ENCODE results near the gene PSMD1.

Gene PSMD1

DNA sequence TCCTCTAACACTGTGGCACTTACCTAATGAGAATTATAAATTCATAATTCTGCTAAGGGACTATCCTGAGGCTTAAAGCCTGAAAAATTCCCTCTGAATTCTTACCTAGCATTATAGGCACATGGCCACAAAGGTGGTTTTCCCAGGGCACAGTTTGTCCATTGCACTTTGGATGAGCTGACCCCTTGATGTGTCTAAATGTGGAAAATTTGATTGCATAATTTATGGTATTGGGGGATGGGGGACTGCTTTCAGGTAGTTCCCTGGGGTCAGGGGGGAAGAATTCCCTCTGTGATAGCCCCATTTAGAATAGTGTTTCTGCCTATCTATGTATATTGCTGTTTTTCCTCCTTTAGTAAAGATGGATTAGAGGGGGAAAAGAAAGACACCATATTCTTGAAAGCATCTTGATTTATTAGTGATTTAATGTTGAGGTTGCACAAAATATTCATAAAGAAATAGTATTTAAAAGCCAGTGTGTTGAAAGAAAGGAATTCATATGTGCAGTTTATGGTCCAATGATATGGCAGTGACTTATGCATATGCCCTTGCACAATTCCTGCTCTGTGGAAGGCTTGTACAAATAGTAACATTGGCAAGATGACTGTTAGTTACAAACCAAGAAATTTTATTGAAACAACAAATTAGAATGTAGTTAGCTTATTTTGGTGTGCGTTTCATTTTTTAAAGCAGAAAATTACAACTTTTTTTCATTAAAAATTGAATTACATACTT, 76.9 kb downstream of the PSMD1 start:
- H4K20me1 ChIP-seq (ENCODE audit: low read depth, low read length) = no peaks in the 10 kb centered on the region
- no peak overlapping the region for H3K4me2 ChIP-seq (ENCODE audit: low read depth, low read length, poor library complexity, severe bottlenecking)
- H3K4me3 ChIP-seq (ENCODE audit: insufficient read depth, low read length, poor library complexity, severe bottlenecking) = no peak overlapping the region
- H2AFZ ChIP-seq (ENCODE audit: low read depth, low read length, severe bottlenecking) = no peak overlapping the region
- H3K27me3 ChIP-seq (ENCODE audit: low read length) = no peaks in the 10 kb centered on the region
- no peaks in the 10 kb centered on the region for H3K9me2 ChIP-seq (replicated peaks; ENCODE audit: insufficient read depth, low read length)
- H3K9me3 ChIP-seq (ENCODE audit: insufficient read depth, low read length) = no peaks in the 10 kb centered on the region
- TF ChIP-seq, protein P1, sequence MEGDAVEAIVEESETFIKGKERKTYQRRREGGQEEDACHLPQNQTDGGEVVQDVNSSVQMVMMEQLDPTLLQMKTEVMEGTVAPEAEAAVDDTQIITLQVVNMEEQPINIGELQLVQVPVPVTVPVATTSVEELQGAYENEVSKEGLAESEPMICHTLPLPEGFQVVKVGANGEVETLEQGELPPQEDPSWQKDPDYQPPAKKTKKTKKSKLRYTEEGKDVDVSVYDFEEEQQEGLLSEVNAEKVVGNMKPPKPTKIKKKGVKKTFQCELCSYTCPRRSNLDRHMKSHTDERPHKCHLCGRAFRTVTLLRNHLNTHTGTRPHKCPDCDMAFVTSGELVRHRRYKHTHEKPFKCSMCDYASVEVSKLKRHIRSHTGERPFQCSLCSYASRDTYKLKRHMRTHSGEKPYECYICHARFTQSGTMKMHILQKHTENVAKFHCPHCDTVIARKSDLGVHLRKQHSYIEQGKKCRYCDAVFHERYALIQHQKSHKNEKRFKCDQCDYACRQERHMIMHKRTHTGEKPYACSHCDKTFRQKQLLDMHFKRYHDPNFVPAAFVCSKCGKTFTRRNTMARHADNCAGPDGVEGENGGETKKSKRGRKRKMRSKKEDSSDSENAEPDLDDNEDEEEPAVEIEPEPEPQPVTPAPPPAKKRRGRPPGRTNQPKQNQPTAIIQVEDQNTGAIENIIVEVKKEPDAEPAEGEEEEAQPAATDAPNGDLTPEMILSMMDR (IDR thresholded peaks at IDR 0.05; ENCODE audit: insufficient read depth, low read length, poor library complexity, severe bottlenecking) = no peak
- no peak for TF ChIP-seq EZH2phosphoT487 (conservative IDR thresholded peaks at IDR 0.05; ENCODE audit: low read length)
- no peaks in the 10 kb centered on the region for H3K36me3 ChIP-seq (ENCODE audit: low read length)
- 0 out of 2 replicates have a peak, but pooled peaks cover 5% of the 10 kb centered on the region for H3F3A ChIP-seq (ENCODE audit: insufficient read depth)
- no peak overlapping the region for H3K27ac ChIP-seq (ENCODE audit: low read depth, low read length)
- H3K9ac ChIP-seq (ENCODE audit: low read length) = no peak overlapping the region
- H3K79me2 ChIP-seq (ENCODE audit: insufficient read depth, low read length) = 0 out of 2 replicates have a peak, but pooled peaks cover 3% of the 10 kb centered on the region

DNA sequence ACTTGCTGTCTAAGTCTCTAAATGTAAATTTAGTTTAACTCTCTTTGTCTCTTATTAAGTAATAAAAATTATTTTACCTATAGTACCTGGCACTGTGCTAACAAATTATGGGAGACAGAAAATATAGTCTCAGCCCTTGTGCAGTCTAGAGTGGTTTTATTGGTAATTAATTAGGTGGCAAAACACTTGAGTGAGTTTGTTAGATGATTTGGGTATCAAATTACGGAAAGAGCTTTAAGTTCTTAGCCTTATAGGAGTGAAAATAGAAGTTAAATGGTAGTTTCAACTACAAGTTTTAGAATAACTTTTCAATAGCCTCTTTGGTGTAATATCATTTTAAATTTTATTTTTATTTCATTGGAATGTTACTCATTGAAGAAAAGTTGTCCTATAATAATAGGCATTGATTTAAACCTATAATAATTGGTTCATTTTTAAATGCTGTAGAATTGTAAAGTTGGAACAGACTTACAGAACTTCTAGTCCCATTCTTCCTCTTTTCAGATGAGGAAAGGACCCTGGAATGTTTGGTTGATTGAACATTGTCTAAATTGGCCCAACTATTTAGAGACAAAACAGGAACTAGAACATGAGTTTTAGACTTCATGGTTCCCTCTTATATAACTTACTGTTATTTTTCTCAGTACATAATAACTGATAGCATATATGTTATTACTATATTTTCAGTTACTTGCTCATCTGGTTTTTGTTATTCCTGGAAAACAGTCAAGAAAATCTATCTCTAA, 78.4 kb downstream of the PSMD1 start:
- H3K9me3 ChIP-seq (ENCODE audit: insufficient read depth, low read length) = no peaks in the 10 kb centered on the region
- no peak overlapping the region for H3K27ac ChIP-seq (ENCODE audit: low read depth, low read length)
- no peaks in the 10 kb centered on the region for H3K27me3 ChIP-seq (ENCODE audit: low read length)
- no peaks in the 10 kb centered on the region for H4K20me1 ChIP-seq (ENCODE audit: low read depth, low read length)
- no peak for TF ChIP-seq EZH2phosphoT487 (conservative IDR thresholded peaks at IDR 0.05; ENCODE audit: low read length)
- TF ChIP-seq, protein P1 (IDR thresholded peaks at IDR 0.05; ENCODE audit: insufficient read depth, low read length, poor library complexity, severe bottlenecking) = no peak
- H3K9ac ChIP-seq (ENCODE audit: low read length) = no peak overlapping the region
- H2AFZ ChIP-seq (ENCODE audit: low read depth, low read length, severe bottlenecking) = no peak overlapping the region
- H3F3A ChIP-seq (ENCODE audit: insufficient read depth) = 0 out of 2 replicates have a peak, but pooled peaks cover 5% of the 10 kb centered on the region
- no peak overlapping the region for H3K4me2 ChIP-seq (ENCODE audit: low read depth, low read length, poor library complexity, severe bottlenecking)
- H3K79me2 ChIP-seq (ENCODE audit: insufficient read depth, low read length) = 0 out of 2 replicates have a peak, but pooled peaks cover 3% of the 10 kb centered on the region
- H3K36me3 ChIP-seq (ENCODE audit: low read length) = no peaks in the 10 kb centered on the region; the same call in 1 of the 2 replicates
- H3K9me2 ChIP-seq (replicated peaks; ENCODE audit: insufficient read depth, low read length) = no peaks in the 10 kb centered on the region
- no peak overlapping the region for H3K4me3 ChIP-seq (ENCODE audit: insufficient read depth, low read length, poor library complexity, severe bottlenecking)

DNA sequence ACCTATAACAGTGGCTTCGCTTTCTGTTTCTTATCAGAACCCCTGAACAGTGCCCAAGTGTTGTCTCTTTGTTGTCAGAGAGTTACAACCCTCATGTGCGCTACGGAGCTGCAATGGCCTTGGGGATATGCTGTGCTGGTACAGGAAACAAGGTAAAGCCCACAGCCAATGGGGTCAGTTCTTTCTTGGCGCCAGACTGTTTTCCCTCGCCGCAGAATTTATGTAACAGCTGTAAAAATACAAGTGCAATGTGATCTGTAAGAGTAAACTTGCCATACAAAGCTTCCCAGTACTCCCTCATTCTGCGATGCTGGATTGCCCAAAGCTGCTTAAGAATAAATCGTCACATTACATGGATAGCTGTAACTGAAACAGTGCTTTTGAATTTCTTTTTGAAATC, 82.0 kb downstream of the PSMD1 start:
- Histone ChIP-seq H3F3A (ENCODE audit: insufficient read depth) (0 out of 2 replicates have a peak, but pooled peaks cover 8% of the 10 kb centered on the region), H3K79me2 (ENCODE audit: insufficient read depth, low read length) (0 out of 2 replicates have a peak, but pooled peaks cover 2% of the 10 kb centered on the region), H3K9me3 (ENCODE audit: insufficient read depth, low read length) (no peaks in the 10 kb centered on the region), H3K4me3 (ENCODE audit: insufficient read depth, low read length, poor library complexity, severe bottlenecking) (no peak overlapping the region), H3K9me2 (replicated peaks; ENCODE audit: insufficient read depth, low read length) (no peaks in the 10 kb centered on the region), H4K20me1 (ENCODE audit: low read depth, low read length) (no peaks in the 10 kb centered on the region), H2AFZ (ENCODE audit: low read depth, low read length, severe bottlenecking) (no peak overlapping the region), H3K9ac (ENCODE audit: low read length) (no peak overlapping the region), H3K27ac (ENCODE audit: low read depth, low read length) (no peak overlapping the region), H3K4me2 (ENCODE audit: low read depth, low read length, poor library complexity, severe bottlenecking) (no peak overlapping the region), H3K27me3 (ENCODE audit: low read length) (no peaks in the 10 kb centered on the region), H3K36me3 (ENCODE audit: low read length) (no peaks in the 10 kb centered on the region; the same call in 1 of the 2 replicates)
- TF ChIP-seq, protein P1 (IDR thresholded peaks at IDR 0.05; ENCODE audit: insufficient read depth, low read length, poor library complexity, severe bottlenecking) = no peak
- TF ChIP-seq EZH2phosphoT487 (conservative IDR thresholded peaks at IDR 0.05; ENCODE audit: low read length) = no peak
